Calu3 (cell line): ENCODE measurements around the gene CTNNBL1. TPM values are rescaled to one million over a fixed set of nuclear protein-coding genes. Genes with fewer than 3 reads are reported as not detected.

Experiments used
- BruUV-seq: library from RNA; stranded (reverse); fragments of 400-500 nt; replicated peaks from 2 replicates; lab custom pipeline; 2021; lab: Mats Ljungman, UMichigan
- CTCF ChIA-PET: fragments of 300-600 bp; sonication (Branson Sonifier 250); formaldehyde crosslinking; loops from one replicate; lab custom pipeline; 2022; ENCODE audit warnings: antibody characterized with exemption; lab: Charles Lee
- DNase-seq: peaks from one replicate; pipeline ENCODE4 v3.0.0; 2022
- H3K27ac Mint-ChIP-seq: one replicate; pipeline ENCODE4 v1.8.0; 2022; ENCODE audit warnings: mixed read lengths; ENCODE audit not compliant: unreplicated experiment
- H3K27me3 Mint-ChIP-seq: one replicate; pipeline ENCODE4 v1.8.0; 2022; ENCODE audit warnings: mixed read lengths; ENCODE audit not compliant: unreplicated experiment
- H3K36me3 Mint-ChIP-seq: one replicate; pipeline ENCODE4 v1.8.0; 2022; ENCODE audit warnings: mild to moderate bottlenecking, moderate library complexity, mixed read lengths; ENCODE audit not compliant: insufficient read depth, unreplicated experiment
- H3K4me1 Mint-ChIP-seq: one replicate; pipeline ENCODE4 v1.8.0; 2022; ENCODE audit warnings: mild to moderate bottlenecking, low read depth, mixed read lengths; ENCODE audit not compliant: unreplicated experiment
- H3K4me3 Mint-ChIP-seq: one replicate; pipeline ENCODE4 v1.8.0; 2022; ENCODE audit warnings: mild to moderate bottlenecking, low read depth, moderate library complexity, mixed read lengths; ENCODE audit not compliant: unreplicated experiment
- H3K9me3 Mint-ChIP-seq: one replicate; pipeline ENCODE4 v1.8.0; 2022; ENCODE audit warnings: low read depth, mixed read lengths; ENCODE audit not compliant: unreplicated experiment
- CTCF ChIP-seq: fragments of 200-600 bp; IDR thresholded peaks from one replicate; pipeline ENCODE4 v1.8.0; 2022; ENCODE audit warnings: antibody characterized with exemption; ENCODE audit not compliant: unreplicated experiment
- intact Hi-C: fragments of 100-400 bp; cut with micrococcal nuclease; formaldehyde crosslinking; loops from one replicate; pipeline ENCODE4 v1.10.0; 2022; ENCODE audit not compliant: unreplicated experiment
- total RNA-seq: library from RNA; stranded (reverse); gene quantifications from 2 replicates; pipeline ENCODE4 v1.2.3, GENCODE V29; 2022

Gene CTNNBL1
- total RNA-seq, 1 experiment from 2014 or later, result 106 TPM

- CTCF ChIA-PET, result no interaction called here
- no peaks in the 10 kb centered on the region for H3K36me3 Mint-ChIP-seq
- no peak for DNase-seq
- intact Hi-C loops, result no loop called here
- H3K9me3 Mint-ChIP-seq, result no peaks in the 10 kb centered on the region
- no peak overlapping the region for H3K4me3 Mint-ChIP-seq
- H3K27ac Mint-ChIP-seq, result no peak overlapping the region
- peaks cover 77% of the 10 kb centered on the region for H3K27me3 Mint-ChIP-seq
- H3K4me1 Mint-ChIP-seq, result no peaks in the 10 kb centered on the region
- no TSS peak for BruUV-seq
- TF ChIP-seq CTCF, result no peak
Measured at GRCh38 chr20:37911261-37911660, 217.4 kb downstream of the CTNNBL1 start.

DNA sequence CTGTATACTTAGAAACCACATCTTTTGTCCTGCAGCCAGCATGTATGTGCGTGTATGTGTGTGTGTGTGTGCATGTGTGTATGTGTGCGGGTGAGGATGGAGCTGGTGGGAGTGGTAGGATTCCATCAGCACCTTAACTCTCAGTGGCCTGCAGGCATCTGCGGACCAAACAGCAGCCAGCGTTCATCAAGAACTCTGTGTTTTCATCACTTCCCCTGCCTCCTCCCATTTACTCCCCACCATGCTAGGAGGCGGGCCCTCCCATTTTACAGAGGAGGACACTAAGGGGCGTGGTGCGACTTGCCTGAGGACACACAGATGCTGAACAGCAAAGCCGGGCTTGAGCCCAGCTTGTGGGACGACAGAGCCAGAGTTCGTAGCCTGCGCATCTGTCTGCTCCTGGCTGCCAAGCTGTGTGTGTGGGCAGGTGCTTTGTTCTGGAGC lies 218.0 kb downstream of the CTNNBL1 start:
- no TSS peak for BruUV-seq
- no peak overlapping the region for H3K27ac Mint-ChIP-seq
- H3K36me3 Mint-ChIP-seq, result no peaks in the 10 kb centered on the region
- H3K4me3 Mint-ChIP-seq, result no peak overlapping the region
- peaks cover 78% of the 10 kb centered on the region for H3K27me3 Mint-ChIP-seq
- TF ChIP-seq CTCF, result no peak
- CTCF ChIA-PET, result no interaction called here
- H3K4me1 Mint-ChIP-seq, result no peaks in the 10 kb centered on the region
- intact Hi-C loops, result no loop called here
- DNase-seq, result no peak
- H3K9me3 Mint-ChIP-seq, result no peaks in the 10 kb centered on the region

DNA sequence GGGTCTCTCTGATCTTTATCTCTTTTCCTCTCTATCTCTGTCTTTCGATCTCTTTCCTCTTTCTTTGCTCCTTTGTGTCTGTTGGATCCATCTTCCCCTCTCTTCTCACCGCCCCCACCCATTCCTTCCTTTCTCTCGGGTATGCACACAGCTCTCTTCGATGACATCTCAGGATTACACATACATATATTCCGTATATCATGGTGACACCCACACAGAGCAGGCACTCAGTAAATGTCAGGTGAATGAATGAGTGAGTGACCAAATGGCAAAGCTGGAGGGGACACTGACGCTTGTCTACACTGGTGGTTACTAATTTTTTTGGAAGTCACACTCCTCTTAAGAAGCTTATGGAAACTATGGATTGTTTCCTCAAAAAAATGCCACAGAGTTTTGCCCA lies 219.0 kb downstream of the CTNNBL1 start:
- no peak overlapping the region for H3K27ac Mint-ChIP-seq
- intact Hi-C loops, result no loop called here
- DNase-seq, result no peak
- peaks cover 88% of the 10 kb centered on the region for H3K27me3 Mint-ChIP-seq
- H3K9me3 Mint-ChIP-seq, result no peaks in the 10 kb centered on the region
- no peaks in the 10 kb centered on the region for H3K36me3 Mint-ChIP-seq
- H3K4me3 Mint-ChIP-seq, result no peak overlapping the region
- CTCF ChIA-PET, result no interaction called here
- no peaks in the 10 kb centered on the region for H3K4me1 Mint-ChIP-seq
- no peak for TF ChIP-seq CTCF
- BruUV-seq, result no TSS peak

GRCh38 chr20:37913567-37914366 lies 219.9 kb downstream of the CTNNBL1 start:
- no peak for DNase-seq
- H3K27me3 Mint-ChIP-seq, result peaks cover 88% of the 10 kb centered on the region
- CTCF ChIA-PET, result no interaction called here
- no peaks in the 10 kb centered on the region for H3K9me3 Mint-ChIP-seq
- TF ChIP-seq CTCF, result no peak
- no peaks in the 10 kb centered on the region for H3K36me3 Mint-ChIP-seq
- H3K4me3 Mint-ChIP-seq, result no peak overlapping the region
- no peak overlapping the region for H3K27ac Mint-ChIP-seq
- BruUV-seq, result no TSS peak
- intact Hi-C loops, result no loop called here
- no peaks in the 10 kb centered on the region for H3K4me1 Mint-ChIP-seq
